Common myeloid progenitor, CD34-positive (primary cell): ENCODE data around the gene IL1B.
A peak's percentile ranks its signal among the peaks of the same experiment; 100 is the strongest.
"Not testable (repeated sequence)": the region's sequence is repeated elsewhere in the genome, so short reads cannot be mapped to it uniquely, and the experiment has no call there.

Source experiments
- CTCF ChIA-PET: fragments of 350-600 bp; sonication (Branson Sonifier 250); formaldehyde crosslinking; loops from one replicate; lab custom pipeline; 2021; ENCODE audit warnings: antibody characterized with exemption; lab: Charles Lee
- POLR2A ChIA-PET: fragments of 350-600 bp; sonication (Branson Sonifier 250); formaldehyde crosslinking; loops from one replicate; lab custom pipeline; 2021; ENCODE audit warnings: antibody characterized with exemption; lab: Charles Lee
- DNase-seq, 3 donors: peaks; one replicate each; pipeline versions ENCODE4 v3.0.0 to v3.0.0-alpha.2; 2013
- H3K27ac ChIP-seq, 2 experiments: 1 replicate in 1 of 2; 2 replicates in 1 of 2; pipeline ENCODE4 v1.7.0; 2013; ENCODE audit warnings: inconsistent platforms in 2 of 2, low read length in 2 of 2, mild to moderate bottlenecking in 2 of 2, low read depth in 1 of 2, moderate library complexity in 1 of 2; ENCODE audit not compliant: severe bottlenecking in 2 of 2, insufficient read depth in 1 of 2, poor library complexity in 1 of 2
- H3K27me3 ChIP-seq, 5 experiments: replicated peaks in 2 of 5; 1 replicate in 3 of 5; 2 replicates in 2 of 5; pipeline versions ENCODE4 v1.6.1 to v1.7.0; 2013; ENCODE audit warnings: low read length in 4 of 5, mild to moderate bottlenecking in 2 of 5, moderate library complexity in 2 of 5, inconsistent platforms in 1 of 5; ENCODE audit not compliant: insufficient read depth in 5 of 5, control insufficient read depth in 4 of 5
- H3K36me3 ChIP-seq, 4 experiments: 1 replicate in 2 of 4; 2 replicates in 2 of 4; pipeline versions ENCODE4 v1.6.1 to v1.7.0; 2013; ENCODE audit warnings: low read length in 3 of 4, control low read depth in 1 of 4, mild to moderate bottlenecking in 1 of 4; ENCODE audit not compliant: control insufficient read depth in 4 of 4, insufficient read depth in 4 of 4
- H3K4me1 ChIP-seq, 4 experiments: 1 replicate in 3 of 4; 2 replicates in 1 of 4; pipeline versions ENCODE4 v1.6.1 to v1.7.1; 2013; ENCODE audit warnings: low read length in 3 of 4, mild to moderate bottlenecking in 3 of 4, control low read depth in 1 of 4, inconsistent platforms in 1 of 4, moderate library complexity in 1 of 4; ENCODE audit not compliant: control insufficient read depth in 4 of 4, insufficient read depth in 4 of 4; ENCODE audit errors: control extremely low read depth in 1 of 4
- H3K4me3 ChIP-seq, 7 experiments: 1 replicate in 4 of 7; 2 replicates in 3 of 7; pipeline versions ENCODE4 v1.5.1 to v1.7.0; 2013; ENCODE audit warnings: mild to moderate bottlenecking in 7 of 7, low read length in 6 of 7, moderate library complexity in 6 of 7, inconsistent platforms in 2 of 7, low read depth in 2 of 7, control low read depth in 1 of 7; ENCODE audit not compliant: insufficient read depth in 4 of 7, control insufficient read depth in 1 of 7; ENCODE audit errors: extremely low read depth in 1 of 7
- H3K9me3 ChIP-seq, 5 experiments: 1 replicate in 4 of 5; 2 replicates in 1 of 5; pipeline versions ENCODE4 v1.6.1 to v1.7.1; 2013; ENCODE audit warnings: low read length in 4 of 5, mild to moderate bottlenecking in 2 of 5, inconsistent platforms in 1 of 5, low read depth in 1 of 5, moderate library complexity in 1 of 5; ENCODE audit not compliant: control insufficient read depth in 4 of 5, insufficient read depth in 2 of 5; ENCODE audit errors: control extremely low read depth in 1 of 5
- WGBS: methylation state at CpG from one replicate; pipeline ENCODE4 v1.1.5; 2013; ENCODE audit not compliant: insufficient coverage; 5-methylcytosine and 5-hydroxymethylcytosine counted together

IL1B gene

GRCh38 chr2:112834396-112835037 is 2.1 kb downstream of the IL1B start:
- ChIA-PET CTCF (interaction anchor here (0.9 to 5.4 kb wide), 8 partner anchors 11 to 107 kb away, joined by 3 to 34 read pairs (median 10); partner anchors contain the start of gene IL1A), POLR2A (interaction anchor here (0.7 to 1.4 kb wide), 2 partner anchors 39 to 90 kb away, joined by 3 read pairs; no protein-coding TSS in a partner anchor)
- Histone ChIP-seq H3K4me1 (peaks cover 71 to 94% (median 77%) of the 10 kb centered on the region in 4 experiments), H3K36me3 (peaks cover 12 to 60% (median 40%) of the 10 kb centered on the region in 4 experiments), H3K27ac (peak overlapping the region; percentile 75 to 88), H3K9me3 (no peaks in the 10 kb centered on the region), H3K27me3 (no peaks in the 10 kb centered on the region), H3K4me3 (peak overlapping the region; percentile 53 to 94 (median 85))
- 0% methylated on average over 1 of the region's 1 CpG for WGBS
- DNase-seq, result no peak

GRCh38 chr2:112833976-112834375 is 2.6 kb downstream of the IL1B start:
- Histone ChIP-seq H3K27me3 (no peaks in the 10 kb centered on the region), H3K27ac (peak overlapping the region; percentile 75 to 88), H3K4me1 (peaks cover 66 to 94% (median 76%) of the 10 kb centered on the region in 4 experiments), H3K9me3 (no peaks in the 10 kb centered on the region), H3K4me3 (peak overlapping the region in 6 of 7 experiments; percentile 68 to 94 (median 88)), H3K36me3 (peaks cover 12 to 65% (median 42%) of the 10 kb centered on the region in 4 experiments)
- ChIA-PET POLR2A (interaction anchor here (0.7 to 1.4 kb wide), 3 partner anchors 38 to 90 kb away, joined by 3 read pairs; no protein-coding TSS in a partner anchor), CTCF (interaction anchor here (1.0 to 5.4 kb wide), 8 partner anchors 11 to 108 kb away, joined by 3 to 34 read pairs (median 10); partner anchors contain the start of gene IL1A)
- DNase-seq, result no peak

DNA sequence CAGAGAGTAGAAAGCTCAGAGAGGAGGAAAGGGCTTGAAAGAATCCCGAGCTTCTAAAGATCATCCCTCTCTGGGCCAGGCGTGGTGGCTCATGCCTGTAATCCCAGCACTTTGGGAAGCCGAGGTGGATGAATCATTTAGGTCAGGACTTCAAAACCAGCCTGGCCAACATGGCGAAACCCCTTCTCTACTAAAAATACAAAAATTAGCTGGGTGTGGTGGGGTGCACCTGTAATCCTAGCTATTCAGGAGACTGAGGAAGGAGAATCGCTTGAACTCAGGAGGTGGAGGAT is 3.0 kb downstream of the IL1B start:
- peaks cover 65 to 94% (median 74%) of the 10 kb centered on the region in 4 experiments for H3K4me1 ChIP-seq
- not testable (repeated sequence) for DNase-seq, H3K9me3 ChIP-seq, H3K27me3 ChIP-seq
- ChIA-PET CTCF (interaction anchor here (0.8 to 5.4 kb wide), 10 partner anchors 10 to 149 kb away, joined by 3 to 34 read pairs (median 6); partner anchors contain the start of gene IL1A), POLR2A (interaction anchor here (1.0 to 1.4 kb wide), 2 partner anchors 38 to 84 kb away, joined by 3 read pairs; no protein-coding TSS in a partner anchor)
- peak overlapping the region in 6 of 7 experiments; percentile 32 to 94 (median 88) for H3K4me3 ChIP-seq
- peak overlapping the region; percentile 75 to 88 for H3K27ac ChIP-seq
- peaks cover 12 to 67% (median 42%) of the 10 kb centered on the region in 4 experiments for H3K36me3 ChIP-seq
- 75% methylated on average over 1 of the region's 5 CpGs for WGBS

DNA sequence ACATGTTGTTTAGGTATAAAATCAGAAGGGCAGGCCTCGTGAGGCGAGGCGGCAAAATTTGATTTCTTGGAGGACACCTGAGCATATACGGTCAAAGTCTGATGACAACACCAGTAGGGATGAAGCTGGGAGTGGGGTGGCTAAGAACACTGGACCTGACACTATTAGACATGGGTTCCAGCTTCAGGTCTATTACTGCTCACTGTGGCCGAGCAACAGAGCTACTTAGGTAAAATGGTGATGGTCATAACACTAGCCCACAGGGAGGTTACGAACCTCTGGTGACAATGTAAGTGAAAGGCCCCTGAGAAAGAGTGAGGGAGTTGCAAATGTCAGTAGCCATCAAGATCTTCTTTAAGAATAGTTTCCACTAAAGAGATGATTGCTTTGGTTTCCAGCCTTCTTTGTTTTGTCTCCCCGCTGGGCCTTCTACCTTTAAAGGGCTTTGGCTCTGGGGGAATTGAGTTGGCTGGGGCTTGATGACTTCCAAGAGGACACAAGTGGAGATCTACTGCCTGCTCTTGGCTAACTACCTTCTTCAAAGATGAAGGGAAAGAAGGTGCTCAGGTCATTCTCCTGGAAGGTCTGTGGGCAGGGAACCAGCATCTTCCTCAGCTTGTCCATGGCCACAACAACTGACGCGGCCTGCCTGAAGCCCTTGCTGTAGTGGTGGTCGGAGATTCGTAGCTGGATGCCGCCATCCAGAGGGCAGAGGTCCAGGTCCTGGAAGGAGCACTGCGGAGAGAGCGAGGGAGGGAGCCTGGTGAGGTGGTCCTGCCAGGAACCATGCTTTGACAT is 3.5 kb downstream of the IL1B start:
- Histone ChIP-seq H3K4me3 (peak overlapping the region in 6 of 7 experiments; percentile 32 to 94 (median 88)), H3K27ac (peak overlapping the region; percentile 75 to 88), H3K27me3 (no peaks in the 10 kb centered on the region), H3K4me1 (peaks cover 61 to 90% (median 71%) of the 10 kb centered on the region in 4 experiments), H3K9me3 (no peaks in the 10 kb centered on the region), H3K36me3 (peaks cover 12 to 67% (median 42%) of the 10 kb centered on the region in 4 experiments)
- 91% methylated on average over 14 of the region's 14 CpGs for WGBS
- POLR2A ChIA-PET, result interaction anchor here (1.0 to 1.4 kb wide), 2 partner anchors 37 to 83 kb away, joined by 3 read pairs; no protein-coding TSS in a partner anchor
- CTCF ChIA-PET, result interaction anchor here (0.8 to 5.4 kb wide), 12 partner anchors 10 to 148 kb away, joined by 3 to 34 read pairs (median 4); partner anchors contain the start of gene IL1A
- no peak for DNase-seq

DNA sequence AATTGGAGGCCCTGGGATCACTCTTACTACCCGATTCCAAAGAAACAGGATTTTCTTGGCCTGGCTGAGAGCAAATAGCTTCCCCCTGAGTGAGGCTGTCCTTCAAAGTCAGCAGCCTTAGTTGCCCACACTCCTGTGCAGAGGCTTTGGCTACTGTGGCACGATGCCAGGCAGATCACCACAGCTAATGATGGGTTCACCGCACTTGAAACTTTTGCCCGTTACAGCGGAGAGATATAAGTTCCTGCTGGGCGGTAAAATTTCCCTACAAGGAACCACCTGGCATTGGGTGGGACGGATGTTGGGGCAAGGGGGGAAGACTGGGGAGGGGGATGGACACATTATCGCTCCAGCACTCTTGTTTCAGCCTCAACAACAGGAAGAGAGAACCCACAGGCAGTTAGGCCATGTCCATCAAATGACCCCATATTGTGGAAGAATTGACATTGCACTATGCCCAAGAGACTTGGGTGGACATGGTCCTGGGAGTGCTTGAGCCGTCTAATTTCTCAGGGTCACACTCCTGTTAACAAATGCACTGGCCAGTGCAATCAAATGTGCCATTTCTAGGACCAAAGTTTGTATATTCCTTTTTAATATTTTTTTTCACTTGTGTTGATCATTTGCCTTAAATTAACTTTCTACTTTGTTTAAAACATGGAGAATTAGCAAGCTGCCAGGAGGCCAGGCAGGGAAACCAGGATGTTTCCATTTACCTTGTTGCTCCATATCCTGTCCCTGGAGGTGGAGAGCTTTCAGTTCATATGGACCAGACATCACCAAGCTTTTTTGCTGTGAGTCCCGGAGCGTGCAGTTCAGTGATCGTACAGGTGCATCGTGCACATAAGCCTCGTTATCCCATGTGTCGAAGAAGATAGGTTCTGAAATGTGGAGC is 4.4 kb downstream of the IL1B start:
- ChIA-PET CTCF (interaction anchor here (0.8 to 5.4 kb wide), 10 partner anchors 10 to 110 kb away, joined by 3 to 34 read pairs (median 4); partner anchors contain the start of gene IL1A), POLR2A (interaction anchor here (0.8 to 1.5 kb wide), 2 partner anchors 36 to 78 kb away, joined by 3 to 4 read pairs; no protein-coding TSS in a partner anchor)
- peaks cover 60 to 86% (median 65%) of the 10 kb centered on the region in 4 experiments for H3K4me1 ChIP-seq
- 53% methylated on average over 8 of the region's 15 CpGs for WGBS
- peak overlapping the region in 6 of 7 experiments; percentile 32 to 94 (median 84) for H3K4me3 ChIP-seq
- peaks cover 12 to 67% (median 42%) of the 10 kb centered on the region in 4 experiments for H3K36me3 ChIP-seq
- peaks cover 0 to 3% (median 0%) of the 10 kb centered on the region in 5 experiments for H3K9me3 ChIP-seq
- DNase-seq, result peak; percentile 70 to 98 (median 96)
- no peaks in the 10 kb centered on the region for H3K27me3 ChIP-seq
- peak overlapping the region; percentile 75 to 78 for H3K27ac ChIP-seq

DNA sequence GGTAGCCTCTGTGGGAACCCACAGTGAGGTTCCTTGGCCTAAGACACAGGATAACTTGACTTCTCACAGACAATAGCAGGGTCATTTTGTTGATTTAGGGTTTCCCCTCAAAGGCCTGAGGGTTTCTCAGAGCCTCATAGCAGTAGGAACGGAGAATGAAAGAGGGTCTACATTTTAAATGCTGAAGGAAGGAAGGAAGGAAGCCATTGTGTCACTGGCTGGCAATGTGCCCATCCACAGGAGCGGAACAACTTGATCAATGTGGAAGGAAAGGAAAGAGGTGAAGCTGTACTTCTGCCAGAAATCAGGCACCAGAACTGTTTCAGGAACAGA is 5.1 kb downstream of the IL1B start:
- POLR2A ChIA-PET, result interaction anchor here (0.8 to 1.5 kb wide), 2 partner anchors 36 to 77 kb away, joined by 3 to 4 read pairs; no protein-coding TSS in a partner anchor
- peaks cover 0 to 3% (median 0%) of the 10 kb centered on the region in 5 experiments for H3K9me3 ChIP-seq

More for the DNA sequence above, 5.1 kb downstream of the IL1B start:
- Histone ChIP-seq H3K4me3 (peak overlapping the region in 6 of 7 experiments; percentile 5 to 94 (median 44)), H3K4me1 (peaks cover 55 to 81% (median 60%) of the 10 kb centered on the region in 4 experiments), H3K36me3 (peaks cover 12 to 67% (median 42%) of the 10 kb centered on the region in 4 experiments), H3K27ac (peak overlapping the region; percentile 75 to 78), H3K27me3 (no peaks in the 10 kb centered on the region)
- DNase-seq, result peak; percentile 68 to 77 (median 70)
- CTCF ChIA-PET, result interaction anchor here (1.0 to 5.4 kb wide), 8 partner anchors 9 to 86 kb away, joined by 3 to 34 read pairs (median 4); partner anchors contain the start of gene IL1A
- WGBS, result 0% methylated on average over 2 of the region's 2 CpGs
